Cardiac fibroblast (primary cell): Measurements from ENCODE around the gene PLEKHG4B.

ENCODE experiments used
- DNase-seq, 2 donors: peaks; one replicate each; pipeline versions ENCODE4 v3.0.0 to v3.0.0-alpha.2; 2010; ENCODE audit warnings: low read depth in 2 of 2
- H3K4me3 ChIP-seq, 2 donors: replicated peaks in 1 of 2; 1 replicate in 1 of 2; 2 replicates in 1 of 2; pipeline ENCODE4 v1.5.1; 2011; ENCODE audit warnings: low read depth in 2 of 2, low read length in 2 of 2, mild to moderate bottlenecking in 2 of 2, moderate library complexity in 1 of 2
- CTCF ChIP-seq: IDR thresholded peaks from one replicate; pipeline ENCODE4 v1.5.1; 2011; ENCODE audit warnings: low read depth, mild to moderate bottlenecking, low read length, inconsistent platforms

PLEKHG4B gene

DNA sequence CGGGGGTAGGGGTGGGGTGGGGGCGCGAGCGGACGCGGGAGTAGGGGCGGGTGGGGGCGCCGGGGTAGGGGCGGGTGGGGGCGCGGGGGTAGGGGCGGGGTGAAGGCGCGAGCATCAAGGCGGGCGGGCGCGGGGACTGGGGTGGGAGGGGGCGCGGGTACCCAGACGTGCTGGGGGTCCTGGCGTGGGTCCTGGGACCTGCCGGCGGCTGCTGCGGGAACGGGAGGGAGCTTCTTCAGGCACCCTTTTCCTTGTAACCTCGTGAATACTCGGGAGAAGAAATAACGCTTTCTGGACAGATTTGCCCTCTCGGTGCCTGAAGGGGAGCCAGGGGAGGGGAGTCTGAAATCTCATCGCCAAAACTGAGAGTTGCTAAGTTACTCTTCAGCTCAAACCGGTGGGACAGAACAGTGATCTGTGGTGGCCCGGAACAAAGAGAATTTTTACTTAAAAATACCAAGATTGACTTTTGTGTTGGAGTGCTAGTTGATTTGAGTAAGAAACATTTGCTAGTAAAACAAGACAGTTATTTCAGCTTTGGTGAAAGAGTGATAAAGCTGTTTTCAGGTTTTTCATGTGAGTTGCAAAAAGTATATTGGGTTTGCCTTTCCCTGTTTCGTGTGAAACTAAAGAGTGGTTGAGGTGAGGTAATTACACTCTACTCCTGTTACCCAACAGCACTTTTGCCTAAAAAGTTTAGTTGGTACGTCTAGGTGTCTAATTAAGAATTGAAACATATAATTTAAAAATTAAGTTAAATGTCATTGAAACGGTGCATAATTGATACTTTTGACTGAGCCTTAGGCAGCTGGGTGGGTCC lies 643 bp downstream of the PLEKHG4B start:
- H3K4me3 ChIP-seq, result no peak overlapping the region
- DNase-seq, result no peak
- no peak for TF ChIP-seq CTCF

- no peak for TF ChIP-seq CTCF
- no peak overlapping the region for H3K4me3 ChIP-seq
Measured at GRCh38 chr5:93221-93980, 1.4 kb downstream of the PLEKHG4B start.

GRCh38 chr5:94113-94892 lies 2.3 kb downstream of the PLEKHG4B start:
- no peak for DNase-seq
- TF ChIP-seq CTCF, result no peak

More at GRCh38 chr5:93221-93980, 1.4 kb downstream of the PLEKHG4B start:
- DNase-seq, result no peak

GRCh38 chr5:95241-95980 lies 3.4 kb downstream of the PLEKHG4B start:
- no peak for TF ChIP-seq CTCF
- DNase-seq, result no peak
- H3K4me3 ChIP-seq, result no peak overlapping the region

More at GRCh38 chr5:94113-94892, 2.3 kb downstream of the PLEKHG4B start:
- H3K4me3 ChIP-seq, result no peak overlapping the region

DNA sequence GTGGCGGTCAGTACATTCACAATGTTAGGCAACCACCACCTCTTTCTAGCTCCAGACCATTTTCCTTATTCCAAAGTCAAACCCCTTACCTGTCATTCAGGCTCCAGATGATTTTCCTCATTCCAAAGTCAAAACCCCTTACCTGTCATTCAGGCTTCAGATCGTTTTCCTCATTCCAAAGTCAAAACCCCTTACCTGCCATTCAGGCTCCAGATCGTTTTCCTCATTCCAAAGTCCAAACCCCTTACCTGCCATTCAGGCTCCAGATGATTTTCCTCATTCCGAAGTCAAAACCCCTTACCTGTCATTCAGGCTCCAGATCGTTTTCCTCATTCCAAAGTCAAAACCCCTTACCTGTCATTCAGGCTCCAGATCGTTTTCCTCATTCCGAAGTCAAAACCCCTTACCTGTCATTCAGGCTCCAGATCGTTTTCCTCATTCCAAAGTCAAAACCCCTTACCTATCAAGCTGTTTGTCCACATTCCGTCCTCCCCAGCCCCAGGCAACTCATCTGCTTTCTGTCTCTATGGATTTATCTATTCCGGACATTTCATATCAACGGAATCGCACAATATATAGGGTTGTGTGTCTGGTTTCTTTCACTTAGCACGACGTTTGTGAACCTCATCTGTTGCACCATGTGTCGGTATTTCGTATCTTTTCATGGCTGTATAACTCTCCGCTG lies 5.2 kb downstream of the PLEKHG4B start:
- H3K4me3 ChIP-seq, result no peak overlapping the region
- no peak for TF ChIP-seq CTCF
- DNase-seq, result no peak
